ENCODE results near the gene SAMHD1.
"Not testable (repeated sequence)": the region's sequence is repeated elsewhere in the genome, so short reads cannot be mapped to it uniquely, and the experiment has no call there.

DNA sequence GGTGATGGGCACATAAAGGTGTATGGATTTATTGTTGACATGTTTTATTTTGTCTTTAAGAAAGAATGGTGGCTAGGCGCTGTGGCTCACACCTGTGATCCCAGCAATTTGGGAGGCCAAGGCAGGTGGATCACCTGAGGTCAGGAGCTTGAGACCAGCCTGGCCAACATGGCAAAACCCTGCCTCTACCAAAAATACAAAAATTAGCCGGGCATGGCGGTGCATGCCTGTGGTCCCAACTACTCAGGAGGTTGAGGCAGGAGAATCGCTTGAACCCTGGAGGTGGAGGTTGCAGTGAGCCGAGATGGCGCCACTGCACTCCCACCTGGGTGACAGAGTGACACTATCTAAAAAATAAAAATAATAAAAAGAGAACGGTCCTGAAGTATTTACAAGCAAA, 45.4 kb downstream of the SAMHD1 start:
- not testable (repeated sequence) for TF ChIP-seq CTCF (IDR thresholded peaks at IDR 0.05); POLR2A (IDR thresholded peaks at IDR 0.05; ENCODE audit: low read length); CHD2 (IDR thresholded peaks at IDR 0.05; ENCODE audit: low read length, partially characterized antibody); EP300 (IDR thresholded peaks at IDR 0.05); TP53 (CRISPR knock-in tag; IDR thresholded peaks at IDR 0.05); GATA3 (IDR thresholded peaks at IDR 0.05; ENCODE audit: borderline replicate concordance); POLR2AphosphoS2 (conservative IDR thresholded peaks at IDR 0.05; ENCODE audit: low read length); MAZ (IDR thresholded peaks at IDR 0.05; ENCODE audit: borderline replicate concordance, low read depth, low read length); SREBF2 (IDR thresholded peaks at IDR 0.05); RAD21 (conservative IDR thresholded peaks at IDR 0.05 in 1 of 2, IDR thresholded peaks at IDR 0.05 in 1 of 2); JUN (IDR thresholded peaks at IDR 0.05)
- TF ChIP-seq, protein P1, sequence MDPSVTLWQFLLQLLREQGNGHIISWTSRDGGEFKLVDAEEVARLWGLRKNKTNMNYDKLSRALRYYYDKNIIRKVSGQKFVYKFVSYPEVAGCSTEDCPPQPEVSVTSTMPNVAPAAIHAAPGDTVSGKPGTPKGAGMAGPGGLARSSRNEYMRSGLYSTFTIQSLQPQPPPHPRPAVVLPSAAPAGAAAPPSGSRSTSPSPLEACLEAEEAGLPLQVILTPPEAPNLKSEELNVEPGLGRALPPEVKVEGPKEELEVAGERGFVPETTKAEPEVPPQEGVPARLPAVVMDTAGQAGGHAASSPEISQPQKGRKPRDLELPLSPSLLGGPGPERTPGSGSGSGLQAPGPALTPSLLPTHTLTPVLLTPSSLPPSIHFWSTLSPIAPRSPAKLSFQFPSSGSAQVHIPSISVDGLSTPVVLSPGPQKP (IDR thresholded peaks at IDR 0.05; ENCODE audit: low read depth, low read length), result not testable (repeated sequence)
- TF ChIP-seq, protein P2, sequence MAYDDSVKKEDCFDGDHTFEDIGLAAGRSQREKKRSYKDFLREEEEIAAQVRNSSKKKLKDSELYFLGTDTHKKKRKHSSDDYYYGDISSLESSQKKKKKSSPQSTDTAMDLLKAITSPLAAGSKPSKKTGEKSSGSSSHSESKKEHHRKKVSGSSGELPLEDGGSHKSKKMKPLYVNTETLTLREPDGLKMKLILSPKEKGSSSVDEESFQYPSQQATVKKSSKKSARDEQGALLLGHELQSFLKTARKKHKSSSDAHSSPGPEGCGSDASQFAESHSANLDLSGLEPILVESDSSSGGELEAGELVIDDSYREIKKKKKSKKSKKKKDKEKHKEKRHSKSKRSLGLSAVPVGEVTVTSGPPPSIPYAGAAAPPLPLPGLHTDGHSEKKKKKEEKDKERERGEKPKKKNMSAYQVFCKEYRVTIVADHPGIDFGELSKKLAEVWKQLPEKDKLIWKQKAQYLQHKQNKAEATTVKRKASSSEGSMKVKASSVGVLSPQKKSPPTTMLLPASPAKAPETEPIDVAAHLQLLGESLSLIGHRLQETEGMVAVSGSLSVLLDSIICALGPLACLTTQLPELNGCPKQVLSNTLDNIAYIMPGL (CRISPR knock-in tag; IDR thresholded peaks at IDR 0.05; ENCODE audit: borderline replicate concordance), result not testable (repeated sequence)

All from A549 (cell line).